GM10248 (cell line): ENCODE measurements around the gene ATP6V1G1.

Source experiments
- CTCF ChIA-PET: fragments of 300-600 bp; sonication (Branson Sonifier 250); formaldehyde crosslinking; extraction: SDS; loops from one replicate; lab custom pipeline; 2021; ENCODE audit warnings: antibody characterized with exemption; lab: Yijun Ruan, JAX
- POLR2A ChIA-PET: fragments of 350-650 bp; sonication (Branson Sonifier 250); formaldehyde crosslinking; extraction: SDS; loops from one replicate; lab custom pipeline; 2020; ENCODE audit warnings: antibody characterized with exemption; lab: Yijun Ruan, JAX
- DNase-seq: peaks from one replicate; pipeline ENCODE4 v3.0.0; 2012; ENCODE audit errors: extremely low spot score
- TF ChIP-seq, protein P1 (sequence below): IDR thresholded peaks from 2 replicates; pipeline ENCODE4 v1.5.1; 2012; ENCODE audit warnings: mild to moderate bottlenecking, low read depth; ENCODE audit errors: extremely low read depth, missing control alignments, control extremely low read depth

Gene ATP6V1G1

DNA sequence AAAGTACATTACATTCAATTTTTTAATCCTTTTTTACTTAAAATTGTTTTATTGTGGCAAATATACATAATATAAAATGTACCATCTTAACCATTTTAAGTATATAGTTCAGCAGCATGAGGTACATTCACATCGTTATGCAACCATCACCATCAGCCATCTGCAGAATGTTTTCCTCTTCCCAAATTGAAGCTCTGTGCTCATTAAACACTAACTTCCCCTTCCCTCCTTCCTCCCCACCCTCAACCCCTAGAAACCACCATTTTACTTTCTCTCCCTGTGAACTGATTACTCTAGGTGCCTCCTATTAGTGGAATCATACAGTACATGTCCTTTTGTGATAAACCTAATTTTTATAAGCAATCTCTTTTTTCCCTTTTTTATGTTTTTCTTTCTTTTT is 54.4 kb downstream of the ATP6V1G1 start:
- ChIA-PET POLR2A (no interaction called here), CTCF (interaction anchor here (1.3 to 2.4 kb wide), 2 partner anchors 11 to 20 kb away, joined by 3 to 22 read pairs; no protein-coding TSS in a partner anchor)
- DNase-seq: no peak
- TF ChIP-seq, protein P1, sequence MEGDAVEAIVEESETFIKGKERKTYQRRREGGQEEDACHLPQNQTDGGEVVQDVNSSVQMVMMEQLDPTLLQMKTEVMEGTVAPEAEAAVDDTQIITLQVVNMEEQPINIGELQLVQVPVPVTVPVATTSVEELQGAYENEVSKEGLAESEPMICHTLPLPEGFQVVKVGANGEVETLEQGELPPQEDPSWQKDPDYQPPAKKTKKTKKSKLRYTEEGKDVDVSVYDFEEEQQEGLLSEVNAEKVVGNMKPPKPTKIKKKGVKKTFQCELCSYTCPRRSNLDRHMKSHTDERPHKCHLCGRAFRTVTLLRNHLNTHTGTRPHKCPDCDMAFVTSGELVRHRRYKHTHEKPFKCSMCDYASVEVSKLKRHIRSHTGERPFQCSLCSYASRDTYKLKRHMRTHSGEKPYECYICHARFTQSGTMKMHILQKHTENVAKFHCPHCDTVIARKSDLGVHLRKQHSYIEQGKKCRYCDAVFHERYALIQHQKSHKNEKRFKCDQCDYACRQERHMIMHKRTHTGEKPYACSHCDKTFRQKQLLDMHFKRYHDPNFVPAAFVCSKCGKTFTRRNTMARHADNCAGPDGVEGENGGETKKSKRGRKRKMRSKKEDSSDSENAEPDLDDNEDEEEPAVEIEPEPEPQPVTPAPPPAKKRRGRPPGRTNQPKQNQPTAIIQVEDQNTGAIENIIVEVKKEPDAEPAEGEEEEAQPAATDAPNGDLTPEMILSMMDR: no peak

DNA sequence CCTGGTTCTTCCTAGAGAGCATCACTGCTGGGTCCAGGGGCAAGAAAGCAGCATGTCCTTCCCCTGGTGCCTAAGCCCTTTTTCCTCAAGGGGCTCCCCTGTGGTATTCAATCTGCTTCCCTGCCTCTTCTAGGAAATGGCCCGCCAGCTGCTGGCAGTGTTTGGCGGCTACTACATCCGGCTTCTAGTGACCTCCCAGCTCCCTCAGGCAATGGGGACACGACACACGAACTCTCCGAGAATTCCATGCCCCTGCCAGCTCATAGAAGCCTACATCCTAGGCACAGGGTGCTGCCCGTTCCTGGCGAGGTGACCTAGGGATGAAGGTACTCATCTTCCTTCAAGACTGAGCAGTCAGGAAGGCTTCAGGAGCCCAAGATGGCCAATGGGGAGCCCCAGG is 55.4 kb downstream of the ATP6V1G1 start:
- ChIA-PET CTCF (interaction anchor here (3.0 kb wide), 1 partner anchor 10 kb away, joined by 35 read pairs; no protein-coding TSS in a partner anchor), POLR2A (no interaction called here)
- TF ChIP-seq, protein P1: no peak
- no peak for DNase-seq

DNA sequence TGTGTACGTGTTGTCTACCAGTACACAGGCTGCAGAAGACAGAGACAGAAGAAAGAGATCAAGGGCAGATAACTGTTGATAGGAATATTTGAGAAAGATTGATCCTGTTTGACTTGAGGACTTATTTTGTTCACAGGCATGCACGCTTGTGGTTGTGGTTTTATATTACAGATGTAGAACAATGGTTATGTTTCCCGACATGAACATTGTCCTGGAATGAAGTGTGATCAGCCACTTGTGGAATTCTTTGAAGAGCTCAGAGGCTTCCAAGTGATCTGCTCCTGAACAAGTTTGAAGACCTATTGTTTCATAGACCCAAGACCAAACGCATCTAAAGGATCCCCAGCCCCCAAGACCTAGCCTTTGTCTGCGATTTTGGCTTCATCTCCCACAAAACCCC is 56.3 kb downstream of the ATP6V1G1 start:
- ChIA-PET CTCF (interaction anchor here (1.4 to 3.0 kb wide), 3 partner anchors 9 to 18 kb away, joined by 3 to 35 read pairs (median 6); no protein-coding TSS in a partner anchor), POLR2A (no interaction called here)
- no peak for DNase-seq
- TF ChIP-seq, protein P1: no peak
